Measurements from ENCODE around the gene OR2M3. TPM values are rescaled to one million over a fixed set of nuclear protein-coding genes. Genes with fewer than 3 reads are reported as not detected.

Gene OR2M3
- polyA plus RNA-seq, 1 donor (not counting 4 experiments of a cell fraction or from before 2014, with no cell fraction given) = not detected

DNA sequence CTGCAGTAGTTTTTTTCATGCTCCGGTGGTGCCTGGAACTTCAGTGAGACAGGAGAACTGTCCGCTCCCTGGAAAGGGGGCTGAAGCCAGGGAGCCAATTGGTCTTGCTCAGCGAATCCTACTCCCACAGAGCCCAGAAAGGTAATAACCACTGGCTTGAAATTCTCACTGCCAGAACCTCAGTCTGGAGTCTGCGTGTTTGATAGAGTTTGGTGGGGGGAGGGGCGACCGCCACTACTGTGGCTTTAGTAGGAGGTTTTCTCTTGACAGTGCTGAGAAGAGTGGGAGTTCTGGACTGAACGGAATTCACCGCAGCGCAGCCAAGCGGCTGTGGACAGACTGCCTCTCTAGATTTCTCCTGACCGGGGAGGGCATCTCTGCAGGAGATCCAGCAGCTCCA is 8.0 kb upstream of the OR2M3 start:
- no peak overlapping the region for H3K9ac ChIP-seq (ENCODE audit: control insufficient read depth, extremely low read depth, insufficient read depth, low read length)
- no peaks in the 10 kb centered on the region for H3K4me1 ChIP-seq (ENCODE audit: control insufficient read depth, extremely low read depth, insufficient read depth, low read length)
- no peak overlapping the region for H3K27ac ChIP-seq (ENCODE audit: control insufficient read depth, insufficient read depth, low read length)
- DNase-seq (ENCODE audit: low read depth, low spot score) (no peak), FAIRE-seq (no peak)
- no peaks in the 10 kb centered on the region for H3K36me3 ChIP-seq (ENCODE audit: control insufficient read depth in 2 of 2, extremely low read depth in 1 of 2, insufficient read depth in 2 of 2, low read length in 2 of 2)
- dilution Hi-C loops (cut with MboI; ENCODE audit: extremely low pct_ligation_motif_present, low sequenced_read_pairs) = no loop called here
- no peak overlapping the region for H3K4me3 ChIP-seq (ENCODE audit: control insufficient read depth in 2 of 3, extremely low read depth in 1 of 3, insufficient read depth in 2 of 3, low read depth in 1 of 3, low read length in 3 of 3)
- no peak overlapping the region for H3K4me2 ChIP-seq (ENCODE audit: control insufficient read depth, extremely low read depth, insufficient read depth, low read depth, low read length)
- no peak overlapping the region for H2AFZ ChIP-seq (ENCODE audit: control insufficient read depth, low read length)
- no peaks in the 10 kb centered on the region for H4K20me1 ChIP-seq (ENCODE audit: control insufficient read depth, extremely low read depth, insufficient read depth, low read length)
- no peak for TF ChIP-seq EZH2 (IDR thresholded peaks at IDR 0.05; ENCODE audit: low read length)
- TF ChIP-seq, protein P1, sequence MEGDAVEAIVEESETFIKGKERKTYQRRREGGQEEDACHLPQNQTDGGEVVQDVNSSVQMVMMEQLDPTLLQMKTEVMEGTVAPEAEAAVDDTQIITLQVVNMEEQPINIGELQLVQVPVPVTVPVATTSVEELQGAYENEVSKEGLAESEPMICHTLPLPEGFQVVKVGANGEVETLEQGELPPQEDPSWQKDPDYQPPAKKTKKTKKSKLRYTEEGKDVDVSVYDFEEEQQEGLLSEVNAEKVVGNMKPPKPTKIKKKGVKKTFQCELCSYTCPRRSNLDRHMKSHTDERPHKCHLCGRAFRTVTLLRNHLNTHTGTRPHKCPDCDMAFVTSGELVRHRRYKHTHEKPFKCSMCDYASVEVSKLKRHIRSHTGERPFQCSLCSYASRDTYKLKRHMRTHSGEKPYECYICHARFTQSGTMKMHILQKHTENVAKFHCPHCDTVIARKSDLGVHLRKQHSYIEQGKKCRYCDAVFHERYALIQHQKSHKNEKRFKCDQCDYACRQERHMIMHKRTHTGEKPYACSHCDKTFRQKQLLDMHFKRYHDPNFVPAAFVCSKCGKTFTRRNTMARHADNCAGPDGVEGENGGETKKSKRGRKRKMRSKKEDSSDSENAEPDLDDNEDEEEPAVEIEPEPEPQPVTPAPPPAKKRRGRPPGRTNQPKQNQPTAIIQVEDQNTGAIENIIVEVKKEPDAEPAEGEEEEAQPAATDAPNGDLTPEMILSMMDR (optimal IDR thresholded peaks at IDR 0.05 in 1 of 3, IDR thresholded peaks at IDR 0.05 in 1 of 3, conservative IDR thresholded peaks at IDR 0.05 in 1 of 3; ENCODE audit: extremely low read depth in 1 of 3, insufficient read depth in 2 of 3, low read length in 3 of 3) = no peak
- H3K9me3 ChIP-seq (ENCODE audit: control insufficient read depth, low read depth, low read length) = peaks cover 6% of the 10 kb centered on the region
- no peaks in the 10 kb centered on the region for H3K79me2 ChIP-seq (ENCODE audit: control insufficient read depth, insufficient read depth, low read length)
- no peaks in the 10 kb centered on the region for H3K27me3 ChIP-seq (ENCODE audit: control insufficient read depth, extremely low read depth, insufficient read depth, low read length)
- no peaks in the 10 kb centered on the region for H3K9me1 ChIP-seq (ENCODE audit: control insufficient read depth, extremely low read depth, insufficient read depth, low read length)

DNA sequence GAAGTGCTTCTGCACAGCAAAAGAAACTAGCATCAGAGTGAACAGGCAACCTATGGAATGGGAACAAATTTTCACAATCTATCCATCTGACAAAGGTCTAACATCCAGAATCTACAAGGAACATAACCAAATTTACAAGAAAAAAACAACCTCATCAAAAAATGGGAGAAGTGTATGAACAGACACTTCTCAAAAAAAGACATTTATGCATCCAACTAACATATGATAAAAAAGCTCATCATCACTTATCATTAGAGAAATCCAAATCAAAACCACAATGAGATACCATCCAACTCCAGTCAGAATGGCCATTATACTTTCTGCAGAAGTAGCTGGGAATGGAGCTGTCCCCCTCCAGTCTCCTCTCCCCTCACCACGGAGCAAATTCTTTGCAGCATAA is 2.9 kb upstream of the OR2M3 start:
- no peaks in the 10 kb centered on the region for H3K9me3 ChIP-seq (ENCODE audit: control insufficient read depth, low read depth, low read length)
- no peak overlapping the region for H3K4me2 ChIP-seq (ENCODE audit: control insufficient read depth, extremely low read depth, insufficient read depth, low read depth, low read length)
- H3K4me3 ChIP-seq (ENCODE audit: control insufficient read depth in 2 of 3, extremely low read depth in 1 of 3, insufficient read depth in 2 of 3, low read depth in 1 of 3, low read length in 3 of 3) = no peak overlapping the region
- H3K9ac ChIP-seq (ENCODE audit: control insufficient read depth, extremely low read depth, insufficient read depth, low read length) = no peak overlapping the region
- H4K20me1 ChIP-seq (ENCODE audit: control insufficient read depth, extremely low read depth, insufficient read depth, low read length) = no peaks in the 10 kb centered on the region
- H3K4me1 ChIP-seq (ENCODE audit: control insufficient read depth, extremely low read depth, insufficient read depth, low read length) = no peaks in the 10 kb centered on the region
- DNase-seq (ENCODE audit: low read depth, low spot score) = no peak
- H3K27ac ChIP-seq (ENCODE audit: control insufficient read depth, insufficient read depth, low read length) = no peak overlapping the region
- TF ChIP-seq, protein P1 (optimal IDR thresholded peaks at IDR 0.05 in 1 of 3, IDR thresholded peaks at IDR 0.05 in 1 of 3, conservative IDR thresholded peaks at IDR 0.05 in 1 of 3; ENCODE audit: extremely low read depth in 1 of 3, insufficient read depth in 2 of 3, low read length in 3 of 3) = no peak
- TF ChIP-seq EZH2 (IDR thresholded peaks at IDR 0.05; ENCODE audit: low read length) = no peak
- no peaks in the 10 kb centered on the region for H3K27me3 ChIP-seq (ENCODE audit: control insufficient read depth, extremely low read depth, insufficient read depth, low read length)
- no peaks in the 10 kb centered on the region for H3K79me2 ChIP-seq (ENCODE audit: control insufficient read depth, insufficient read depth, low read length)
- no peaks in the 10 kb centered on the region for H3K9me1 ChIP-seq (ENCODE audit: control insufficient read depth, extremely low read depth, insufficient read depth, low read length)
- no peak overlapping the region for H2AFZ ChIP-seq (ENCODE audit: control insufficient read depth, low read length)
- H3K36me3 ChIP-seq (ENCODE audit: control insufficient read depth in 2 of 2, extremely low read depth in 1 of 2, insufficient read depth in 2 of 2, low read length in 2 of 2) = no peaks in the 10 kb centered on the region
- FAIRE-seq = no peak
- dilution Hi-C loops (cut with MboI; ENCODE audit: extremely low pct_ligation_motif_present, low sequenced_read_pairs) = no loop called here

Measured in keratinocyte (primary cell).